ENCODE results near the gene CDH16.
"Not testable (repeated sequence)": the region's sequence is repeated elsewhere in the genome, so short reads cannot be mapped to it uniquely, and the experiment has no call there.

Gene CDH16

GRCh38 chr16:66871363-66871762 is 47.3 kb downstream of the CDH16 start:
- DNase-seq (ENCODE audit: low read depth), result not testable (repeated sequence)

- DNase-seq (ENCODE audit: low read depth), result no peak
These were observed 49.3 kb downstream of the CDH16 start for GRCh38 chr16:66869424-66869823.

- DNase-seq (ENCODE audit: low read depth), result no peak
These were observed 55.0 kb downstream of the CDH16 start for GRCh38 chr16:66863707-66864106.

- no peak for DNase-seq (ENCODE audit: low read depth)
These were observed 56.6 kb downstream of the CDH16 start for GRCh38 chr16:66862023-66862520.

GRCh38 chr16:66859397-66860068 is 59.2 kb downstream of the CDH16 start:
- no peak for DNase-seq (ENCODE audit: low read depth)

GRCh38 chr16:66858740-66859396 is 59.8 kb downstream of the CDH16 start:
- DNase-seq (ENCODE audit: low read depth), result no peak
